Stimulated activated CD8-positive, alpha-beta memory T cell treated with anti-CD3 and anti-CD28 coated beads, Interleukin-7, amount 100 ng/mL, for 24 hours (primary cell): ENCODE results near the gene CEP112.

Source experiments
- DNase-seq: peaks from one replicate; pipeline ENCODE4 v3.0.0-alpha.2; 2020; ENCODE audit warnings: low read depth

Gene CEP112

GRCh38 chr17:66191593-66192377, at the start of gene CEP112:
CEP112 (minus strand) TSS chr17:66192133.
- DNase-seq: peak; percentile 72

- DNase-seq: no peak
Observed at GRCh38 chr17:66240630-66241029, 48.7 kb upstream of the CEP112 start.

- DNase-seq: no peak
Observed at GRCh38 chr17:66240013-66240412, 48.1 kb upstream of the CEP112 start.

GRCh38 chr17:66235377-66235994, 43.6 kb upstream of the CEP112 start:
- DNase-seq: no peak

GRCh38 chr17:66234611-66235010, 42.7 kb upstream of the CEP112 start:
- DNase-seq: no peak

- DNase-seq: no peak
Observed at GRCh38 chr17:66233023-66233753, 41.3 kb upstream of the CEP112 start.

- no peak for DNase-seq
Observed at GRCh38 chr17:66230922-66231591, 39.1 kb upstream of the CEP112 start.

GRCh38 chr17:66229783-66230538, 38.0 kb upstream of the CEP112 start:
- no peak for DNase-seq

- no peak for DNase-seq
Observed at GRCh38 chr17:66228887-66229782, 37.2 kb upstream of the CEP112 start, which contains the start of gene APOH. APOH (minus strand) TSS chr17:66229415; CDS start chr17:66229379, 36 bp downstream.

GRCh38 chr17:66227212-66228045, 35.5 kb upstream of the CEP112 start:
- no peak for DNase-seq

GRCh38 chr17:66222798-66223350, 30.9 kb upstream of the CEP112 start:
- no peak for DNase-seq

GRCh38 chr17:66221755-66222530, 30.0 kb upstream of the CEP112 start:
- DNase-seq: no peak

- no peak for DNase-seq
Observed at GRCh38 chr17:66221343-66221742, 29.4 kb upstream of the CEP112 start.

GRCh38 chr17:66220079-66220835, 28.3 kb upstream of the CEP112 start:
- no peak for DNase-seq

GRCh38 chr17:66215529-66215911, 23.6 kb upstream of the CEP112 start:
- no peak for DNase-seq

GRCh38 chr17:66214884-66215528, 23.1 kb upstream of the CEP112 start:
- DNase-seq: no peak
